Endothelial cell (in vitro differentiated cells): ENCODE measurements around the gene OR2H1. TPM values are rescaled to one million over a fixed set of nuclear protein-coding genes. Genes with fewer than 3 reads are reported as not detected.

Experiments used
- DNase-seq: peaks from one replicate; pipeline ENCODE4 v3.0.0; 2021; ENCODE audit warnings: low spot score
- H3K27ac Mint-ChIP-seq: one replicate; pipeline ENCODE4 v1.8.0; 2021; ENCODE audit warnings: mixed read lengths, inconsistent platforms; ENCODE audit not compliant: unreplicated experiment
- H3K27me3 Mint-ChIP-seq: one replicate; pipeline ENCODE4 v1.8.0; 2021; ENCODE audit warnings: mild to moderate bottlenecking, moderate library complexity, mixed read lengths, inconsistent platforms; ENCODE audit not compliant: unreplicated experiment
- H3K36me3 Mint-ChIP-seq: one replicate; pipeline ENCODE4 v1.8.0; 2021; ENCODE audit warnings: mild to moderate bottlenecking, low read depth, mixed read lengths, inconsistent platforms; ENCODE audit not compliant: unreplicated experiment
- H3K4me1 Mint-ChIP-seq: one replicate; pipeline ENCODE4 v1.8.0; 2021; ENCODE audit warnings: mild to moderate bottlenecking, mixed read lengths, inconsistent platforms; ENCODE audit not compliant: unreplicated experiment
- H3K4me3 Mint-ChIP-seq: one replicate; pipeline ENCODE4 v1.8.0; 2021; ENCODE audit warnings: mild to moderate bottlenecking, mixed read lengths, inconsistent platforms; ENCODE audit not compliant: unreplicated experiment
- H3K9me3 Mint-ChIP-seq: one replicate; pipeline ENCODE4 v1.8.0; 2021; ENCODE audit warnings: mixed read lengths, inconsistent platforms; ENCODE audit not compliant: unreplicated experiment
- CTCF ChIP-seq: fragments of 200-600 bp; sonication (generic); IDR thresholded peaks from one replicate; pipeline ENCODE4 v1.5.0; 2021; ENCODE audit warnings: antibody characterized with exemption; ENCODE audit not compliant: unreplicated experiment
- total RNA-seq: library from RNA; stranded (reverse); fragmentation: NEBNext Ultra II Directional; extraction: Animal tissue kit (Norgen Biotek cat#: 25700); gene quantifications from one replicate; pipeline ENCODE4 v1.2.1, GENCODE V29; 2021; ENCODE audit not compliant: unreplicated experiment

The OR2H1 gene
- total RNA-seq, 1 donor from 2014 or later, result not detected

GRCh38 chr6:29487660-29488059 is 30.7 kb downstream of the OR2H1 start, which contains the start of gene MAS1L:
Gene MAS1L (minus strand): TSS chr6:29487956. CDS start chr6:29487902, 54 bp downstream.
- Mint-ChIP-seq H3K27me3 (no peaks in the 10 kb centered on the region), H3K4me1 (peaks cover 1% of the 10 kb centered on the region), H3K9me3 (no peaks in the 10 kb centered on the region), H3K27ac (no peak within 1 kb of the TSS), H3K4me3 (no peak within 1 kb of the TSS), H3K36me3 (no peaks in the 10 kb centered on the region)
- no peak for DNase-seq
- TF ChIP-seq CTCF, result no peak

- H3K4me3 Mint-ChIP-seq, result no peak overlapping the region
- H3K9me3 Mint-ChIP-seq, result no peaks in the 10 kb centered on the region
- H3K27ac Mint-ChIP-seq, result no peak overlapping the region
- no peak for DNase-seq
- H3K27me3 Mint-ChIP-seq, result no peaks in the 10 kb centered on the region
- H3K36me3 Mint-ChIP-seq, result no peaks in the 10 kb centered on the region
- peaks cover 5% of the 10 kb centered on the region for H3K4me1 Mint-ChIP-seq
- no peak for TF ChIP-seq CTCF
Measured at GRCh38 chr6:29488874-29489273, 31.9 kb downstream of the OR2H1 start.

- H3K27ac Mint-ChIP-seq, result no peak overlapping the region
- no peak overlapping the region for H3K4me3 Mint-ChIP-seq
- DNase-seq, result no peak
- TF ChIP-seq CTCF, result no peak
- peaks cover 5% of the 10 kb centered on the region for H3K4me1 Mint-ChIP-seq
- no peaks in the 10 kb centered on the region for H3K9me3 Mint-ChIP-seq
- no peaks in the 10 kb centered on the region for H3K36me3 Mint-ChIP-seq
- no peaks in the 10 kb centered on the region for H3K27me3 Mint-ChIP-seq
Measured at GRCh38 chr6:29489286-29489685, 32.3 kb downstream of the OR2H1 start.

GRCh38 chr6:29490055-29490454 is 33.1 kb downstream of the OR2H1 start:
- Mint-ChIP-seq H3K27me3 (no peaks in the 10 kb centered on the region), H3K27ac (no peak overlapping the region), H3K9me3 (no peaks in the 10 kb centered on the region), H3K4me1 (peaks cover 5% of the 10 kb centered on the region), H3K36me3 (no peaks in the 10 kb centered on the region), H3K4me3 (no peak overlapping the region)
- no peak for TF ChIP-seq CTCF
- DNase-seq, result no peak

- no peak for DNase-seq
- Mint-ChIP-seq H3K27me3 (no peaks in the 10 kb centered on the region), H3K4me3 (no peak overlapping the region), H3K4me1 (peaks cover 5% of the 10 kb centered on the region), H3K27ac (no peak overlapping the region), H3K9me3 (no peaks in the 10 kb centered on the region), H3K36me3 (no peaks in the 10 kb centered on the region)
- no peak for TF ChIP-seq CTCF
Measured at GRCh38 chr6:29490552-29490951, 33.6 kb downstream of the OR2H1 start.
